ENCODE measurements around the gene DPCD.
A peak's percentile ranks its signal among the peaks of the same experiment; 100 is the strongest.

DPCD gene

GRCh38 chr10:101567165-101568006 is 20.7 kb upstream of the DPCD start:
- DNase-seq (ENCODE audit: low read depth, low spot score), result no peak

GRCh38 chr10:101568054-101568745 is 19.9 kb upstream of the DPCD start:
- no peak for DNase-seq (ENCODE audit: low read depth, low spot score)

GRCh38 chr10:101569323-101569621 is 18.8 kb upstream of the DPCD start:
- no peak for DNase-seq (ENCODE audit: low read depth, low spot score)

- DNase-seq (ENCODE audit: low read depth, low spot score), result peak; percentile 57
These were observed 18.3 kb upstream of the DPCD start for GRCh38 chr10:101569622-101570427.

- DNase-seq (ENCODE audit: low read depth, low spot score), result no peak
These were observed 17.5 kb upstream of the DPCD start for GRCh38 chr10:101570428-101571270.

- DNase-seq (ENCODE audit: low read depth, low spot score), result no peak
These were observed 16.7 kb upstream of the DPCD start for GRCh38 chr10:101571271-101571925.

GRCh38 chr10:101572126-101572525 is 16.0 kb upstream of the DPCD start:
- no peak for DNase-seq (ENCODE audit: low read depth, low spot score)

GRCh38 chr10:101572785-101573184 is 15.3 kb upstream of the DPCD start:
- DNase-seq (ENCODE audit: low read depth, low spot score), result no peak

- DNase-seq (ENCODE audit: low read depth, low spot score), result no peak
These were observed 14.0 kb upstream of the DPCD start for GRCh38 chr10:101573885-101574753.

- DNase-seq (ENCODE audit: low read depth, low spot score), result no peak
These were observed 13.0 kb upstream of the DPCD start for GRCh38 chr10:101575091-101575490.

- no peak for DNase-seq (ENCODE audit: low read depth, low spot score)
These were observed 12.4 kb upstream of the DPCD start for GRCh38 chr10:101575580-101576210.

GRCh38 chr10:101576211-101576863 is 11.8 kb upstream of the DPCD start:
- no peak for DNase-seq (ENCODE audit: low read depth, low spot score)

- no peak for DNase-seq (ENCODE audit: low read depth, low spot score)
These were observed 10.8 kb upstream of the DPCD start for GRCh38 chr10:101577121-101577871.

GRCh38 chr10:101578192-101578591 is 9.9 kb upstream of the DPCD start:
- no peak for DNase-seq (ENCODE audit: low read depth, low spot score)

GRCh38 chr10:101578803-101579515 is 9.2 kb upstream of the DPCD start:
- DNase-seq (ENCODE audit: low read depth, low spot score), result no peak

GRCh38 chr10:101579516-101579870 is 8.6 kb upstream of the DPCD start:
- no peak for DNase-seq (ENCODE audit: low read depth, low spot score)

GRCh38 chr10:101580486-101581399 is 7.4 kb upstream of the DPCD start:
- no peak for DNase-seq (ENCODE audit: low read depth, low spot score)
